Astrocyte (in vitro differentiated cells and primary cell): ENCODE results near the gene KRT12.

ENCODE experiments used
- EZH2 ChIP-seq: IDR thresholded peaks from 2 replicates; pipeline ENCODE4 v1.6.1; 2012; ENCODE audit warnings: mild to moderate bottlenecking, low read length, inconsistent platforms; ENCODE audit not compliant: insufficient read depth
- TF ChIP-seq, protein P1 (sequence below): IDR thresholded peaks from 2 replicates; pipeline ENCODE4 v1.5.1; 2011; ENCODE audit warnings: low read depth, mild to moderate bottlenecking, inconsistent platforms, low read length, moderate library complexity; ENCODE audit not compliant: insufficient read depth

DNA sequence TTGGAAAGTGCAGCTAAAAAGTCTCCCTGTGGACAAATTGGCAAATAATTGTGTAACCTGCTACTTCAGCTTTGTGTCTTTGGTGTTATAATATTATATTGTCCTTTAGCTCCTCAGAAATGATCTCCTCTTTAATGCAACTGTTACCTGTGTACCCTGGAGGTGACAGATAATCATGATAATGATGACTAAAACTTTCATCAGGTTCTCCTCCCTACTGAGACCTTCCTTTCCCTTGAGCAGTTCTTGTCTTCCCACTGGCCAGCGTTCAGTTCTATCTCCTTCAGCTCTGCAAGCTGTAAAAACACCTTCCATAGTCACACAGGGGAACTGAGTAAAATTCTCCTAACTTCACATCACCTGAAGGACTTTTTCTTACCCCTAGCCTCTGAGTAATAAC, 14.7 kb downstream of the KRT12 start:
- TF ChIP-seq, protein P1, sequence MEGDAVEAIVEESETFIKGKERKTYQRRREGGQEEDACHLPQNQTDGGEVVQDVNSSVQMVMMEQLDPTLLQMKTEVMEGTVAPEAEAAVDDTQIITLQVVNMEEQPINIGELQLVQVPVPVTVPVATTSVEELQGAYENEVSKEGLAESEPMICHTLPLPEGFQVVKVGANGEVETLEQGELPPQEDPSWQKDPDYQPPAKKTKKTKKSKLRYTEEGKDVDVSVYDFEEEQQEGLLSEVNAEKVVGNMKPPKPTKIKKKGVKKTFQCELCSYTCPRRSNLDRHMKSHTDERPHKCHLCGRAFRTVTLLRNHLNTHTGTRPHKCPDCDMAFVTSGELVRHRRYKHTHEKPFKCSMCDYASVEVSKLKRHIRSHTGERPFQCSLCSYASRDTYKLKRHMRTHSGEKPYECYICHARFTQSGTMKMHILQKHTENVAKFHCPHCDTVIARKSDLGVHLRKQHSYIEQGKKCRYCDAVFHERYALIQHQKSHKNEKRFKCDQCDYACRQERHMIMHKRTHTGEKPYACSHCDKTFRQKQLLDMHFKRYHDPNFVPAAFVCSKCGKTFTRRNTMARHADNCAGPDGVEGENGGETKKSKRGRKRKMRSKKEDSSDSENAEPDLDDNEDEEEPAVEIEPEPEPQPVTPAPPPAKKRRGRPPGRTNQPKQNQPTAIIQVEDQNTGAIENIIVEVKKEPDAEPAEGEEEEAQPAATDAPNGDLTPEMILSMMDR = no peak
- TF ChIP-seq EZH2 = no peak
